ENCODE results near the gene SOCS1. TPM values are rescaled to one million over a fixed set of nuclear protein-coding genes. Genes with fewer than 3 reads are reported as not detected.

The SOCS1 gene
- total and polyA plus RNA-seq, 4 donors, result 13.8 to 39.7 (median 23.6) TPM

GRCh38 chr16:11215935-11216556 is 40.0 kb downstream of the SOCS1 start:
- WGBS, 2 donors, result 94 to 99% methylated on average over 3 of the region's 3 CpGs
- peaks cover 0 to 22% (median 9%) of the 10 kb centered on the region in 4 donors for H3K9me3 ChIP-seq (ENCODE audit: control insufficient read depth in 4 of 4, insufficient read depth in 3 of 4, low read length in 3 of 4)
- no peak overlapping the region for H3K9ac ChIP-seq (ENCODE audit: insufficient read depth in 1 of 2, low read length in 2 of 2)
- H3K27me3 ChIP-seq (ENCODE audit: control insufficient read depth in 3 of 3, insufficient read depth in 3 of 3, low read length in 2 of 3), result no peaks in the 10 kb centered on the region
- no peak overlapping the region for H3K27ac ChIP-seq (ENCODE audit: low read depth in 1 of 2, low read length in 1 of 2)
- H3K36me3 ChIP-seq (ENCODE audit: control insufficient read depth in 4 of 4, insufficient read depth in 4 of 4, low read length in 4 of 4), result no peaks in the 10 kb centered on the region
- no peak for ATAC-seq (ENCODE audit: insufficient read depth, low FRiP score)
- H3K4me3 ChIP-seq, result no peak overlapping the region
- no peak for DNase-seq
- peaks cover 0 to 3% (median 0%) of the 10 kb centered on the region in 5 donors for H3K4me1 ChIP-seq (ENCODE audit: control insufficient read depth in 5 of 5, insufficient read depth in 5 of 5, low read length in 5 of 5)
- TF ChIP-seq CTCF (IDR thresholded peaks at IDR 0.05; ENCODE audit: control extremely low read depth, extremely low read depth), result no peak

GRCh38 chr16:11213799-11214198 is 42.2 kb downstream of the SOCS1 start:
- 89 to 92% methylated on average over 7 of the region's 7 CpGs for WGBS, 2 donors
- Histone ChIP-seq H3K4me1 (ENCODE audit: control insufficient read depth in 5 of 5, insufficient read depth in 5 of 5, low read length in 5 of 5) (peaks cover 0 to 3% (median 0%) of the 10 kb centered on the region in 5 donors), H3K27ac (ENCODE audit: low read depth in 1 of 2, low read length in 1 of 2) (no peak overlapping the region), H3K9ac (ENCODE audit: insufficient read depth in 1 of 2, low read length in 2 of 2) (no peak overlapping the region), H3K9me3 (ENCODE audit: control insufficient read depth in 4 of 4, insufficient read depth in 3 of 4, low read length in 3 of 4) (peaks cover 0 to 20% (median 6%) of the 10 kb centered on the region in 4 donors), H3K4me3 (no peak overlapping the region), H3K27me3 (ENCODE audit: control insufficient read depth in 3 of 3, insufficient read depth in 3 of 3, low read length in 2 of 3) (no peaks in the 10 kb centered on the region), H3K36me3 (ENCODE audit: control insufficient read depth in 4 of 4, insufficient read depth in 4 of 4, low read length in 4 of 4) (no peaks in the 10 kb centered on the region)
- TF ChIP-seq CTCF (IDR thresholded peaks at IDR 0.05; ENCODE audit: control extremely low read depth, extremely low read depth), result no peak
- ATAC-seq (ENCODE audit: insufficient read depth, low FRiP score), result no peak
- DNase-seq, result no peak

- no peak for TF ChIP-seq CTCF (IDR thresholded peaks at IDR 0.05; ENCODE audit: control extremely low read depth, extremely low read depth)
- peaks cover 0 to 18% (median 4%) of the 10 kb centered on the region in 4 donors for H3K9me3 ChIP-seq (ENCODE audit: control insufficient read depth in 4 of 4, insufficient read depth in 3 of 4, low read length in 3 of 4)
Observed at GRCh38 chr16:11213373-11213772, 42.6 kb downstream of the SOCS1 start.

More at GRCh38 chr16:11213373-11213772, 42.6 kb downstream of the SOCS1 start:
- no peaks in the 10 kb centered on the region for H3K36me3 ChIP-seq (ENCODE audit: control insufficient read depth in 4 of 4, insufficient read depth in 4 of 4, low read length in 4 of 4)
- H3K27me3 ChIP-seq (ENCODE audit: control insufficient read depth in 3 of 3, insufficient read depth in 3 of 3, low read length in 2 of 3), result no peaks in the 10 kb centered on the region
- no peak for ATAC-seq (ENCODE audit: insufficient read depth, low FRiP score)
- no peak for DNase-seq
- WGBS, 2 donors, result 91 to 96% methylated on average over 5 of the region's 5 CpGs
- H3K4me3 ChIP-seq, result no peak overlapping the region
- H3K27ac ChIP-seq (ENCODE audit: low read depth in 1 of 2, low read length in 1 of 2), result no peak overlapping the region
- no peak overlapping the region for H3K9ac ChIP-seq (ENCODE audit: insufficient read depth in 1 of 2, low read length in 2 of 2)
- H3K4me1 ChIP-seq (ENCODE audit: control insufficient read depth in 5 of 5, insufficient read depth in 5 of 5, low read length in 5 of 5), result peaks cover 0 to 3% (median 0%) of the 10 kb centered on the region in 5 donors
